ENCODE data around the gene BMP4.

DNA sequence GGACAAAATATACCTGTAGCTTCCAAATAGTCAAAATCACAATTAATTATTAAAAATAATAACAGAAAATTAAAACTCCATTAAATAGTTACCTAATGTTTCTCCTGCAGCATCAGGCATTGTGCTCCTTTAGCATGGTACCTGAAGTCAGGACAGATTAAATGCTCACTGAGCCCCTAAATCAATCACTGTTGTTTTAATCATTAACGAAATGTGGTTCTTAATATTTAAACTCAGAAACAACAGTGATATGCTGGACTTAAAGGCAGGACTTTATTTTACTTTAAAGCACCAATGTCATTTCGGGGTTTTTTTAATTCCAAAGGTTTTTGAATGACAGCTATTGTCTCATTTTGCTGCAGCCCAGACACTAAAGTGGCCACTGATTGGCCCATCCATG, 2.0 kb upstream of the BMP4 start:
- TF ChIP-seq EZH2 (IDR thresholded peaks at IDR 0.05; ENCODE audit: insufficient read depth, poor library complexity, severe bottlenecking) (no peak), EZH2phosphoT487 (IDR thresholded peaks at IDR 0.05; ENCODE audit: insufficient read depth, low read depth) (no peak)

Measured in GM23248 (cell line).